Activated T-helper 1 cell treated with Interleukin-2 at 50 U/mL for 16 hours (primary cell): Measurements from ENCODE around the gene DVL2.
"Not testable (repeated sequence)": the region's sequence is repeated elsewhere in the genome, so short reads cannot be mapped to it uniquely, and the experiment has no call there.

Experiments used
- DNase-seq: peaks from one replicate; pipeline ENCODE4 v3.0.0-alpha.2; 2020; ENCODE audit warnings: low read depth

The DVL2 gene

DNA sequence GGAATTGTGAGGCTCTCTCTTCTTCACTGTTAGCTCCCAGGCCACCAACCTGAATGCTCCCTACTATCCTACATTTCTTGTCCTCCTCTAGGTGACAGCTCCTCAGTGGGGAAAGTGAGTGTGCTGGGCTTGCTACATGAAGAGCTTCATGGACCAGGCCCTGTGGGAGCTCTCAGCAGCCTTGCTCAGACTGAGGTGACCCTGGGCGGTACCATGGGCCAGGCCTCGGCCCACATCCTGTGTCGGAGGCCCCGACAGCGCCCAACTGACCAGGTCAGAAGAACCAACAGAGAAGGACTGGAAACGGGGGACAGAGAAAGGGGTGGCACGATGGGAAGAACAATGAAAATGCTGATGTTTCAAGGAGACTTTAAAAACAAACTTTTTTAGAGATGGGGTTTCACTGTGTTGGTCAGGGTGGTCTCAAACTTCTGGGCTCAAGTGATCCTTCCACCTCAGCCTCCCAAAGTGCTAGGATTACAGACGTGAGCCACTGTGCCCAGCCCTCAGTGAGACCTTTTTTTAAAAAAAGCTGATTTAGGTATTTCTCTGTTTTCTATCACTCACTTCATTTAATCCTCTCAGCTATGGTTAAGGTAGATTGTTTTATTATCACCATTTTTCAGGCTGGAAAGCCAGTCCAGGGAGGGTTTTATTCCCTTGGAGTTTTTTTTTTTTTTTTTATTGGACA, 22.6 kb upstream of the DVL2 start:
- no peak for DNase-seq

DNA sequence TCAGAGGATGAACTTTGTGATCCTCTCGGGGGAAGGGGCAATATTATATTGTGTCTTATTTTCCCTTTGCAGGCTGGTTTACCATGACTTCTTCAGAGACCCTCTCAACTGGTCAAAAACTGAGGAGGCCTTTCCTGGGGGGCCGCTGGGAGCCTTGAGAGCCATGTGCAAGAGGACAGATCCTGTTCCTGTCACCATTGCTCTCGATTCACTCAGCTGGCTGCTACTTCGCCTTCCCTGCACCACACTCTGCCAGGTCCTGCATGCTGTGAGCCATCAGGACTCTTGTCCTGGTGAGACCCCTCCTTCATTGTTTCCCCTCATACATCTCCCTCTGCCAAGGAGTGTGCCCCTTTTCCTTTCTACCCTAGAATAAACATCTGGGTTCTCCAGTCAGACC, 20.2 kb upstream of the DVL2 start:
- no peak for DNase-seq

DNA sequence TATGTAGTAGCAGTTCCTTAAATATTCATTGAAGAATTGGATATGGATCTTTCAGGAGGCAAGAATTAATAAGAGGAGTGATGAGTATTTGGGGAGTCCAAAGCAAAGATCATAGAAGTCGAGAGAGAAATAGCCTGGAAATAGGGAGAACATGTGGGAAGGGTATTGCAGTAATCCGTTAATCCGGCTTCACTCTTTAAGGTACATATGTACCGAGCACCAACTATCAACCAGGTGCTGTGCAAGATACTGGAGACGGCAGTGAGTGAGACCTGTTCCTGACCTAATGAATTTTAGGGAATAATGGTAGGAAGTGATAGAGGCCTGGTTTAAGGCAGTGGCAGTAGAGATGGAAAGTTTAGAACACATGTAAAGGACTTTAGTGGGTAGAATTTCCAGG, 18.8 kb upstream of the DVL2 start:
- DNase-seq, result no peak

DNA sequence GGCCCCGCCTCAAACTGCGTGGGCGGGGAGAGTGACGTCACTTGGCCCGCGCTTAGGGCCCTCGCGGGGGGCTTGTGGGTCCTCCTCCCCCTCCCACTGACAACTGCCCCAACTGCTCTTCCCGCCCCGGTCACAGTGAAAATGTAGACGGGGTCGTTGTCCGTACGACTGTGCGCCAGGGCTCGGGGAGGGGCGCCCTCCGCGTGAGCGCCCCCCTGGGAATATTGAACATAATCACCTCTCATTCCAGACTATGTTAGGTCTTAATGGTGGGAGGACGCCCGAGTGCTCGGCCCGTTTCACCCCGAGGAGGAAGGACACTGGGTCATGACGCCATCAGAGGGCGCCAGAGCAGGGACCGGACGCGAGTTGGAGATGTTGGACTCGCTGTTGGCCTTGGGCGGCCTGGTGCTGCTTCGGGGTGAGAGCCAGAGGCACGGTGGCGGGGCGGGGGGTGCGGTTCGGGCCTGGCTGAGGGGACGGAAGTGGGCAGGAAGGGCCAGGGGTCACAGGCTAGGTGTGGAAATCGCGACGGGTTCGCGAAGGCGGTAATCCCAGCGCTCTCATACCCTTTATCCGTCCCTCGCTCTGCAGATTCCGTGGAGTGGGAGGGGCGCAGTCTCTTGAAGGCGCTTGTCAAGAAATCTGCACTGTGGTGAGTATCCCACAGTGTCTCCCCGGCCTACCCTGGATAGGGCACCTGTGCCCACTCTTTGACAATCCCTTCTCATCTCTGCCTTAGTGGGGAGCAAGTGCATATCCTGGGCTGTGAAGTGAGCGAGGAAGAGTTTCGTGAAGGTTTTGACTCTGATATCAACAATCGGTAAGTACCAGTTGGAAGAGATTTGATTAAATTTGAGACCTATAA, 18.1 kb upstream of the DVL2 start, which contains the start of gene ELP5:
ELP5 (plus strand) TSS at position 40 of the 868 bp plus-strand sequence; CDS start at position 376, 336 bp downstream.
- peak; percentile 73 for DNase-seq

DNA sequence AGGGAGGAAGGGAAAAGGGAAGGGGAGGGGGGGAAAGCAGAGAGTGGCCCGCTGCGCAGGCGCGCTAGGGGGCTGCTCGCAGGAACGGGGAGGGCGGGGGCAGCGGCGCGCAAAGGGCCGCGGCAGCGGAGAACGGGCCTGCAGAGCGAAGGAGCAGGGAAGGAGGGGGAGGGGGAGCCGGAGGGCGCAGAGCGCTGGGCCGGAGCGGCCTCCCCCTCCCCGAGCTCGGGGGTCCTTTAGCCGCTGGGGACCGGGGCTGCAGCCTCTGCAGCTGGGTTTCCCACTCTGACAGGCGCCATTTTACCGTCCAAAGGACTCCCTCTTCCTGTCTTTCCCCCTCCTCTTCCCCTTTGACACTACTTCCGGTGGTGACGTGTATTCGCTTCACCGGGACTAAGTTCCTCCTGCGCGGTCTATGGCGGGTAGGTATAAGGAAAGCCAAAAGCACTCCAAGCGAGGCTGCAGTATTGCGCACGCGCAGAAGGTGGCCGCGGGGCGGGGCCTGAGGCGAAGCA, 17.4 kb upstream of the DVL2 start, which contains the start of gene CTDNEP1:
CTDNEP1 (minus strand) TSS at position 74 of the 515 bp plus-strand sequence. CDS start 438 bp downstream, outside the sequence.
- DNase-seq, result peak; percentile 98

DNA sequence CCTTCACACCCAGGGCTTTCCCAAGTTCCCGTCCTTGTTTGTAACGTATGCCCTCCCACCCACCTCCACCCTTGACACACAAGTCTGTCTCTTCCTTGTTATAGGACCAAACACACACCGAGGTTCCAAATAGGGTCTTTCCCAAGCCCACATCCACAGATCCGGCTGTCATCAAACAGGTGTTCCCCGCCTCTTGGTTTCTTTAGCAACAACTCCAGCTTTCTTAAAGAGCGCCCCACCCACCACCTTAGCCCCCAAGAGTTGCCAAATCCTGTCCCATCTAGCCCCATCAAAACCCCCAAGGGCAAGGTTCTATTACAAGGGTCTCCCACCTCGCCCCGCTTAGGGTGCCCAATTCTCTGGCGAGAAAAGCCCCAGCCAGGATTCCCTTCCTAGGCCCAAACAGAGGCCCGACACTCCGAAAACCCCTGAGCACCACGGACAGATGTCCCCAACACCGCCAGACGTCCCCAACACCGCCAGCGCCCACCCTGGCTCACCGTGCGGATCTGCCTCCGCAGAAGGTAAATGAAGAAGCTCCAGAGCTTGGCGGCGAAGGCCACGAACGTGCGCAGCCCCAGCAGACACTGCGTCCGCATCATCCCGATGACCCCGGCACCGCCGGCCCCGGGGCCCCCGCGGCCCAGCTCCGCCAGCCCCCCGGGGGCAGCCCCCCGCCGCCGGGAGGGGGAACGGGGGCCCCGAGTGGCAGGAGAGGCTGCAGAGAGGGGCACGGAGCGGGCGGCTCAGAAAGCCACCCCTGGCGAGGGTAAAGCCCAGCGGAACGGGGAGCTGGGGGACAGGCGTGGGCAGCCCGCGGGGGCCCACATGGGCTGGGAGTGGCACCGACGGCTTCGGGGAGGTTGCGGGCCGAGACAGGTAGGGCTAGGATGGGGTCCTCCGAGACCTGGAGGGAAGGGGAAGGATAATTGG, 16.6 kb upstream of the DVL2 start:
- DNase-seq, result no peak

DNA sequence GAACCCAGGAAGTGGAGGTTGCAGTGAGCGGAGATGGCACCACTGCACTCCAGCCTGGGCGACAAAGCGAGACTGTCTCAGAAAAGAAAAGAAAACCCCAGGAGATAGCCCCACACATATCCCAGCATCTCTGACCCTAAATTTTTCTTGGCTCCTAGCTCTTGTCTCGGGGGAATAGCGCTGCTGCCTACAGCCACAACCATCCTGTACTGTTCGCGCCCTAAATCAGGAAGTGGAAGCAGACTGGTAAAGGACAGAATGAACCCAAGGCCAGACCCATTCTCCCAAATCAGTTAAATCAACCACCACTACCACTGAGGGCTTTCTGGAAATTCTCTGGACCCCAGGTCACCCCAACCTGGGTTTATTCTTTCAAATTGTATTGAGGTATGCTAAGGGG, 15.5 kb upstream of the DVL2 start:
- no peak for DNase-seq

DNA sequence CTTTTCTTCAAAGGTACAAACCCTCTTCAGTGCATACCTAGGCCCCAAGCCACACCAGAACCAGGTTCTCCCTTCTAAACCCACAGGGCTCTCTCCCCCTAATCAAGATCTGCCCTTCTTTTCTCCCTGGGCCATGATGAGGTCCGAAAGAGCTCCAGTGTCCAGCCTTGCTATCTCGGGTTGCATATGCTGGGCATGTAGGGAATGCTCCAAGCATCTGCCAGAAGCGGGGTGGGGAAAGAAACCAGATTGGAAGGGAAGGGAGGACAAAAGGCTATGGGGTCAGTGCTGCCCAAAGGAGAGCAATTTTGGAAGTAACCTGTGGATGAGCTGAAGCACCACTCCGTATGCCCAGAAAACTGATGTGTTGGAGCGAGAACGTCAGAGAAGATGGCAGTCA, 14.9 kb upstream of the DVL2 start:
- DNase-seq, result no peak

DNA sequence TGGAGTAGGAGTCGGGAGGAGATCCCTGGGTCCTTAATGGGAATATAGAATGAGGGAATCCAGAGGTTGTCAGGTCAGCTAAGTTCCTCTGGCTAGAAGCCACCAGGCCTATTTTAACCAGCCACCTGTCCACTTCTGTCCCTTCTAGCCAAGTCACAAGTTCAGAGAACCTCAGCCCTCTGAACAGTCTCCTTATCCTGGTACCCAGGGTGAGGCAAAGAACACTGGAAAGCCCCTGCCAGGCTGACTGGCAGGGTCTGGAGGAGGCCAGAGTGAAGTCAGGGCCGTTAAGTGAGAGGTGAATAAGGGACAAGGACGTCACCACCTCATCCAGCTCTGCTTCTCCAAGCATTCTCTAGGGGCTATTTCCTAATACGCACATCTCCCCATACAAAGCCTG, 14.5 kb upstream of the DVL2 start:
- DNase-seq, result no peak

DNA sequence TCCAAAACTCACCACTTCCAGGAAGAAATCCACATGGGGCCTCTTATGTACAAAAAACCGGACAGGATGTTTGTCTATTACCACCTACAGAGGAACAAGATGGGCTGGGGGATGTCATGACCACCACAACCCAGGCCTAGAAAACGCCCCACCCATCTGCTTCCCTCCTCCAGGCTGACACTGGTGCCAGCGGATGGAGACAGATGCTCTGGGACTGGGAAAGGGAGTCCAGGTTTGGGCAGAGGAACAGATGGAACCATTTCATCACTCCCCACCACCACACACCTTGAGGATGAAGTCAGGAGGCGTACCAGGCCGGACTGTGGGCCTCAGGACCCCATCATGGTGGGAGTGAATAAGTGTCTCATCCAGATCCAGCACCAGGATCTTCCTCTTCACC, 12.5 kb upstream of the DVL2 start:
- no peak for DNase-seq

DNA sequence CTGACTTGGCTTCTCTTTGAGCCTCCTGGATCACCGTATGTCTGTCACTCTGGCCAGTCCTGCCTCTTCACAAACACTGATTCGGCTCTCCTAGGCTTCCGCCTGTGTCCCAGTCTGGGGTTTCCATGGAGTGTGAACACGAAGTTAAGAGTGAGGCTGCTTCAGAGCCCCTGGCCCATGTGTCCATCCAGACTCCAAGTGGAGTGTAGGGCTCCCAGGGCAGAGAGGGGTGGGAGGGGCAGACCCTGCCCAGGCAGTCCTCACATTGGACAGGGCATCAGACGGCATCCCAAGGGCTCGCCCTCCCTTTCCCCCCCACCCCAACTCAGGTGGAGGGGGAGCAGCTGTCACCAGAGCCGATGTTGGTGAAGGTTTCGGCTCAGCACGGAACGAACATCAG, 9.5 kb upstream of the DVL2 start:
- not testable (repeated sequence) for DNase-seq

DNA sequence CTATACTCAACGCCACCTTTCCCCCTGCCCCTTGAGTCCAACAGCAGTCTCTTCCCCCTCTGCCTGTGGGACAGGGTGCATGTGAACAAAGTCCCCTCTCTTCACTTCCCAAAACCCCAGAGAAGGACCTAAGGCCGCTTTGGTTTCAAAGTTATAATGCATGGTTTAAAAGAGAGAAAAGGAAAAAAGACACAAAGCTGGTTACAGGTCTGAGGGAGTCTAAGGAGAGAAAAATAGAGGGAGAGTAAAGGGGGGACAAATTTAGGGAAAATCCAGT, 9.1 kb upstream of the DVL2 start:
- DNase-seq, result no peak

DNA sequence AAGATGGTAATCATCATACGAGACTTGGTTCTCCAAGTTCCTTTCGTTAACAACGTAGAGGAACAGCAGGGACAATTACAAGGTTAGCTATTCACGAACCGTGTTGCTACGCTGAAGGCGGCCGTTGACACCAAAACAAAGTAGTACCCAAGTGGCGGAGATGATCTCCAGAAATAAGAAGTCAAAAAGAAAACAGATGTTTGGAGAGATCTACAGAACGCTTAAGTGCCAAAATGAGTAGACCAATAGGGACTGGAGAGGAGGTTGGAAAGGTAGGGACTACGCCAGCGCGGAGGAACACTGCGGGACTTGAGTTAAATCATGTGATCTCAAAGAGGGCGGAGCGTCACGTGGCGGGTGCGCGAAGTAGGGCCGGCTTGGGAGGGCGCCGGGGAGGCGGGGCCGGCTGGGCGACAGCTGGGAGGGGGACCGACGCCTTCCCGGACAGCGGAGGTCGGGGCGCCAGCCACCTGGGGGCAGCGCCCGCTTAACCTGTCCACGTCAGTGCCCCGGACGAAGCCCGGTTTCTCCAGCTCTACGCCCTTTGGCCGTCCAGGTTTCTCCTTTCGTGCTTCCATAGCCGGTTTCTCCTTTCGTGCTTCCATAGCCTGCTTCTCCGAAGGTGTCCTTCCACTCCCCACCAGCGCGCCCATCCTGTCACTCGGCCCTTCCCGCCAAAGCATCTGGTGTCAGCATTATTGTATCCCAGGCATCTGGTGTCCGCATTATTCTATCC, 8.6 kb upstream of the DVL2 start:
- peak; percentile 86 for DNase-seq

DNA sequence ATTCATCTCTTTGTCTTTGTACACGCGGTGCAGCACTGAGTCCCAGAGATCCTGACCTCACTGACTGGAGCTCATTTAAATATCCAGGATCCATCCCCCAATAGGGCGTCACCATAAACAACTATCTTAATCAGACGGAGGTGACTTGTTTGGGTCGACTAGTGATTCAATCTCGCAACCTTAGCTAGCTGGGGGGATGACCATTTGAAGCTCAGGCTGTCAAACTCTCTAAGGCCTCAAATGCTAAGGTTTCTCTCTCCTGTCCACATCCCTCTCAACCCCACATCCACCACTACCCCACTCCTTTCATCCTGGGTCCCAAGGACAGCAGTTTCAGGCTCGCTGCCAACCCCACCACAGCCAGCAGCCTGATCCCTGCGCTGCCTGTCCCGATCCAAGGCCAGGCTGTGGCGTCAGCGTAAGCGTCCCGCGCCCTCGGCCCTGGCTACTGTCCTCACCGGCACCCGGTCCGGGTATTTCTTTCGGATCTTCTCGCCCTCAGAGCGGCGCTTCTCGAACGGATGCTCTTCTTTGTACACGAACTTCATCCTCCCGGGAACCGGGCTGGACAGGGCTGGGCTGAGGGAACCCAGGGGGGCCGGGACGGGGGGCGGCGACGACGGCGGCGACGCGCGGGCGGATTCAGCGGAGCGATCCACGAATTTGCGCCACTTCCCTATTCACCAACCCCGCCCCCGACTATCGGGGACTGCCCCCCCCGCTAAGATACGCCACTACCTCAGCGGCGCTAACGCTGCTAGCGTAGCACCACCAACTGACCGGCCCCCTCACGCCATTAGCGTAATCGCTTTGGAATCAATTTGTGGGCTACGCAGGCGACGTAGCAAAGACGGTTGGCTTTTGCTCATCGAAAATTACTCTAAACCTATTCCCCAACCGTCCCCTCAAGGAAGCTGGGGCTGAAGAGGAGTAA, 7.7 kb upstream of the DVL2 start, which contains the start of gene GABARAP:
GABARAP (minus strand) TSS at position 667 of the 934 bp plus-strand sequence; CDS start at position 548, 119 bp downstream.
- peak; percentile 86 for DNase-seq

DNA sequence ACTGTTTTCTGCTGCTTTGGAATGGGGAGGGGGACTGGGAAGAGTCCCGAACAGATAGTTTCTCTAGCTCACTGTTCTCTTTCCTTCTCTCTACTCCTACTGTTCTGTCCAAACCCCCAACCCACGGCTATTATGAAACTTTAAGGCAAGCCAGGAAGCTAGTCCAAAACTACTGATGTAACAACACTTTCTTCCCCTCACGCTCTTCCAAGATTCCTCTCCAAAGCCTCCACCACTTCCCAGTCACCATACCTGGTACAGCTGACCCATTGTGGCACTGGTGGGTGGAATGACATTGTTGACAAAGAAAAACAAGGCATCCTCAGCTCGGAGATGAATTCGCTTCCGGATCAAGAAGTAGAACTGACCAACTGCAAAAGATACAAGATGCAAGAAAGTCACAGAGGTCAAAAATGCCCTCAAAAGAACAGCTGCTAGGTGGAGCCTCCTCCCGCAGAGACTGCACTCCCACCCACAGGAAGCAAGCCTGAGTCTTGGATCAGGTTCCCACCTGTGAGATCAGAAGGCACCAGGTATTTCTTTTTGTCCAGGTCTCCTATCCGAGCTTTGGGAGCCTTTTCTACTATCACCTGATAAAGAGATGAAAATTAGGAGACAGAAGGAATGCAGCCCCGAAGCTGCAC, 6.9 kb upstream of the DVL2 start:
- no peak for DNase-seq

DNA sequence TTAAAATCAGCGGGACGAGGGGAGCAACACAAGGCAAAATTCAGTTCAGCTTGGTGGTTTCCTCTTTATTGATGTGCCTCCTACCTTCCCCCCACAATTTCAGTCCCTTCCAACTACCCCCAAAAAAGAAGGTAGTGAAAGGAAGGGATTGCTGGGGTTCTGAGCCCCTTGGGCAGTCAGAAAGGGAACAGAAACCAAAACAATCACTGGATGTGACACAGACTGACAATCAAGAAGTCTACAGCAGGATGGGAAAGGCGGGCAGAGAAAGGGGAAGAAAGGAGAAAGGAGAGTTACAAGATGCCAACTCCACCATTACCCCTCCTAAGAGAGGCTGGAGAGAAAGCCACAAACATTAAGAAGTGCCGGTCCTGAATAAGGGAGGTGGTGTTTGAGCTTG, 6.1 kb upstream of the DVL2 start:
- no peak for DNase-seq

DNA sequence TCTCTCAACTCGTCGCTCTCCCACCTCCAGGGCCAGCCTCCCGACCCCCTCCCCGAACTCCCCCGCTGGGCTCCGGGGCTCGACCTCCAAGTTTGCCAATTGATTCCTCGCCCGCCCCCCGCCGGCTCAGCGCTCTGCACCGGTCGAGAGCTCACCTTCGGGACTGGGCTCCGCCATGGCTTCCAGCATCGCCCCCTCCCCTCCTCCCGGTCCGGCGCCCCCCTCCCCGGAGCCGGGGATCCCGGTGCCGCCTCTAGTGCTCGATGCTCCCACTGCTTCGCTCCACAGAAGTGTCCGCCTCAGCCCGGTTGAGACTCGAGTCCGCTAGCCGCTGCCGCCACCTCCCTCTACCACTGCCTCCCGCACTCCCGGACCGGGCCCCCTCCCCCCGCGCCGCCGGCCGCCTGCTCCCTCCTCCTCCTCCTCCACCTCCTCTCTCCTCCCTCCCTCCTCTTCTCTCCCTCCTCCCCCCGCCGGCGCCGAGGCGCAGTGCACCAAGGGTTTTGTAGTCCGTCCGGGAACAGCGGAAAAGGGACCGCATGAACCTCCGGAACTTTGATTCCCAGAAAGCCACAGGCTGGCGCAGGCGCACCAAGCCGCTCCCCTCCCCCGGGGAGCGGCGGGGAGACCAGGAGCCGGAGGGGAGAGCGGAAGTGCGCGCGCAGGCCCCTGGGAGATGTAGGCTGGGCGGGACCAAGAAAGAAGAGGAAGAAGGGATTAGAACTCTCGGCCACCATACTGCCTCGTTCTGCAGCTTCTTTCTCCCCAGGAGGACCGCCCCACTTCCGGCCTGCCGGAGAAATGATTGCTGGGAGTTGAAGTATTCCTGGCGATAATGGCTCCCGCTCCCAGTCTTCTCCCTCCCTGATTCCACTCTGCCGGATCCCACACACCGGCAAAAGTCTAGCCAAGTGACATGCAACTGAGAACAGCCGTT, 5.0 kb upstream of the DVL2 start, which contains the start of gene PHF23:
PHF23 (minus strand) TSS at position 367 of the 937 bp plus-strand sequence; CDS start at position 189, 178 bp downstream.
- DNase-seq, result peak; percentile 98

DNA sequence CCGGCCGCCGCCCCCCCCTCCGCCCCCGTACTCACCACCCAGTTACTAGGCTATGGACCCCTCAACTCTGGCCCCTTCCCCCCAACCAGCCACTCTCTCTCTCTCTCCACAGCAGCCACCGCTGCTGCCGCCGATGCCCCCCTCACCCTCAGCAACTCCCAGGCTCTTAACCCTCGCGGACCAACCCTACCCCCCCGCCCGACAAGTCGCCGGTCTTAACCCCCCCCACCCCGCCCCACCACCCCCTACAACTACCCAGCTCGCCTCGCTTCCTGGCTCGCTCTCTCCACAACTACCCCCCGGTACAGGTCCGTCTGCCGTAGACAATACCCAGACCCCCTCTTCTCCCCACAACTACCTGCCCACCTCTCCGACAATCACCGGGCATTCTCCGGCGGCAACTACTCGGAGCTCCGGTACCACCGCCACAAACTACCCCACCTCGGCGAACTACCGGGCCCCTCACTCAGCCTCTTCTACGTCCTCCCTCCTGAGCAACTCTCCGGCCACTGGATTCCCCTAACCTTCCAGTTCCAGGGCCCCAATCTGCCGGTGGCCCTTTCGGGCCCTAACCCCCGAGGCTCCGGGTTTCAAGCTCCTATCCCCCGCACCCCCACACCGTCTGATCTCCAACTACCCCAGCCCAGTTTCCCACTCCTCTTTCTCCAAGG, 4.2 kb upstream of the DVL2 start:
- no peak for DNase-seq
